A549 (cell line): ENCODE measurements around the gene HACD1. TPM values are rescaled to one million over a fixed set of nuclear protein-coding genes. Genes with fewer than 3 reads are reported as not detected.
A peak's percentile ranks its signal among the peaks of the same experiment; 100 is the strongest.

Experiments
- ATAC-seq, 2 experiments: fragments of 200-7000 bp in 1 of 2; fragments of >200 bp in 1 of 2; cut with Nextera tagmentation in 1 of 2; cut with Tn5 transposase in 1 of 2; 3 replicates each; pipeline versions ENCODE4 v1.8.0 to v1.9.1; 2018 to 2020; ENCODE audit warnings: mild to moderate bottlenecking in 1 of 2, moderate library complexity in 1 of 2
- CTCF ChIA-PET: fragments of 300-600 bp; sonication (Branson Sonifier 250); formaldehyde crosslinking; extraction: SDS; loops from one replicate; lab custom pipeline; 2021; ENCODE audit warnings: antibody characterized with exemption, inconsistent platforms; lab: Yijun Ruan, JAX
- POLR2A ChIA-PET: fragments of 350-600 bp; formaldehyde crosslinking; extraction: SDS; loops from one replicate; lab custom pipeline; 2021; ENCODE audit warnings: antibody characterized with exemption, inconsistent platforms; lab: Yijun Ruan, JAX
- DNase-seq, 2 experiments: peaks; one replicate each; pipeline versions ENCODE4 v3.0.0 to v3.0.0-alpha.2; 2011 to 2016; ENCODE audit warnings: low read depth in 1 of 2, low spot score in 1 of 2
- FAIRE-seq: peaks from 2 replicates; lab custom pipeline; 2011; peaks lifted over from hg19 to GRCh38; lab: Jason Lieb, UNC
- H3K27ac ChIP-seq, 2 experiments: fragments of >200 bp; sonication (Bioruptor Twin); formaldehyde crosslinking; 3 replicates each; pipeline ENCODE4 v1.5.1; 2016 to 2017
- H3K4me1 ChIP-seq: fragments of >200 bp; sonication (Bioruptor Twin); formaldehyde crosslinking; 3 replicates; pipeline ENCODE4 v1.6.1; 2016
- H3K4me2 ChIP-seq: fragments of >200 bp; sonication (Bioruptor Twin); formaldehyde crosslinking; 3 replicates; pipeline ENCODE4 v1.6.1; 2016
- H3K4me3 ChIP-seq: fragments of >200 bp; sonication (Bioruptor Twin); formaldehyde crosslinking; 3 replicates; pipeline ENCODE4 v1.5.1; 2016
- H3K9me3 ChIP-seq: fragments of >200 bp; sonication (Bioruptor Twin); formaldehyde crosslinking; 3 replicates; pipeline ENCODE4 v1.6.1; 2016
- ATOH8 ChIP-seq: fragments of 250-450 bp; sonication (Bioruptor Pico); IDR thresholded peaks from 2 replicates; pipeline ENCODE4 v1.5.0; 2020; ENCODE audit warnings: low read depth, mild to moderate bottlenecking, moderate library complexity
- BCL3 ChIP-seq: fragments of >200 bp; sonication (Bioruptor Twin); formaldehyde crosslinking; IDR thresholded peaks from 3 replicates; pipeline ENCODE4 v1.6.1; 2016
- CEBPB ChIP-seq, 2 experiments: fragments of >200 bp in 1 of 2; sonication (Bioruptor Twin) in 1 of 2; formaldehyde crosslinking in 1 of 2; IDR thresholded peaks; 2 replicates each; pipeline ENCODE4 v1.6.1; 2012 to 2016
- CHD4 ChIP-seq: fragments of 200-600 bp; sonication (generic); IDR thresholded peaks from 2 replicates; pipeline ENCODE4 v1.6.1; 2016; ENCODE audit warnings: antibody characterized with exemption, mild to moderate bottlenecking, borderline replicate concordance
- CTCF ChIP-seq: fragments of >200 bp; sonication (Bioruptor Twin); formaldehyde crosslinking; IDR thresholded peaks from 3 replicates; pipeline ENCODE4 v1.5.1; 2016
- EHF ChIP-seq: fragments of 250-450 bp; sonication (Bioruptor Pico); IDR thresholded peaks from 2 replicates; pipeline ENCODE4 v1.5.0; 2020; ENCODE audit warnings: mild to moderate bottlenecking
- ELK1 ChIP-seq: fragments of 150-350 bp; IDR thresholded peaks from 2 replicates; pipeline ENCODE4 v1.6.1; 2014; ENCODE audit warnings: low read depth, mild to moderate bottlenecking, low read length
- EP300 ChIP-seq, 2 experiments: fragments of >200 bp; sonication (Bioruptor Twin); formaldehyde crosslinking; IDR thresholded peaks; 2 replicates in 1 of 2; 3 replicates in 1 of 2; pipeline ENCODE4 v1.6.1; 2016 to 2017
- HOXB5 ChIP-seq: fragments of 250-450 bp; sonication (Bioruptor Pico); IDR thresholded peaks from 2 replicates; pipeline ENCODE4 v1.5.0; 2020; ENCODE audit warnings: mild to moderate bottlenecking, moderate library complexity
- KDM1A ChIP-seq: fragments of 200-600 bp; sonication (generic); IDR thresholded peaks from 2 replicates; pipeline ENCODE4 v1.6.1; 2016; ENCODE audit warnings: low read depth, mild to moderate bottlenecking
- KDM5A ChIP-seq: fragments of 200-600 bp; sonication (generic); IDR thresholded peaks from 2 replicates; pipeline ENCODE4 v1.6.1; 2016; ENCODE audit warnings: antibody characterized with exemption, mild to moderate bottlenecking
- PBX3 ChIP-seq: IDR thresholded peaks from 2 replicates; pipeline ENCODE4 v1.6.1; 2012
- POLR2AphosphoS2 ChIP-seq: conservative IDR thresholded peaks from 2 replicates; pipeline ENCODE4 v1.6.1; 2012; ENCODE audit warnings: low read length, improper control_type of control experiment, inconsistent platforms
- RAD21 ChIP-seq, 2 experiments: fragments of >200 bp in 1 of 2; sonication (Bioruptor Twin) in 1 of 2; formaldehyde crosslinking in 1 of 2; IDR thresholded peaks in 1 of 2; conservative IDR thresholded peaks in 1 of 2; 2 replicates in 1 of 2; 3 replicates in 1 of 2; pipeline ENCODE4 v1.6.1; 2012 to 2018; ENCODE audit warnings: inconsistent platforms in 1 of 2
- RCOR1 ChIP-seq: fragments of 150-350 bp; IDR thresholded peaks from 2 replicates; pipeline ENCODE4 v1.6.1; 2014; ENCODE audit warnings: antibody characterized with exemption, low read length, low read depth
- SMC3 ChIP-seq: fragments of >200 bp; sonication (Bioruptor Twin); formaldehyde crosslinking; IDR thresholded peaks from 3 replicates; pipeline ENCODE4 v1.6.1; 2018; ENCODE audit warnings: inconsistent platforms
- ZNF302 ChIP-seq: fragments of 250-450 bp; sonication (Bioruptor Pico); IDR thresholded peaks from 2 replicates; pipeline ENCODE4 v1.9.0; 2021; ENCODE audit warnings: inconsistent platforms, mild to moderate bottlenecking, moderate library complexity
- WGBS: methylation state at CpG from one replicate; pipeline ENCODE4 v1.1.6; 2017; ENCODE audit errors: missing lambda C conversion rate; 5-methylcytosine and 5-hydroxymethylcytosine counted together
- polyA plus RNA-seq, 4 experiments: library from polyadenylated mRNA; depleted of rRNA in 3 of 4; stranded (reverse); fragments of >200 nt; fragmentation: RNase III in 1 of 4; extraction: RNeasy Plus Mini Kit Qiagen cat#74134 plus additional on column Dnase treatment in 1 of 4; gene quantifications; 2 replicates in 3 of 4; 3 replicates in 1 of 4; pipeline ENCODE4 v1.2.3, GENCODE V29; 2011 to 2017

The HACD1 gene
- polyA plus RNA-seq, 2 of the 4 experiments (the other 2 are of a cell fraction), result 44.9 to 92.1 TPM

- 59% methylated on average over 9 of the region's 9 CpGs for WGBS
- CTCF ChIA-PET, result interaction anchor here (0.6 to 2.0 kb wide), 10 partner anchors 9 to 609 kb away, joined by 3 to 11 read pairs (median 4); partner anchors contain the start of genes HACD1 and STAM
- Histone ChIP-seq H3K4me2 (peak overlapping the region; percentile 26; the same call in 1 of the 3 replicates), H3K9me3 (no peaks in the 10 kb centered on the region), H3K4me1 (no peaks in the 10 kb centered on the region), H3K4me3 (no peak overlapping the region), H3K27ac (no peak overlapping the region)
- POLR2A ChIA-PET, result no interaction called here
- FAIRE-seq, result peak; percentile 91
- peak; percentile 49 to 67 for DNase-seq
- TF ChIP-seq CHD4, result no peak
- TF ChIP-seq RAD21 (conservative IDR thresholded peaks at IDR 0.05 in 1 of 2, IDR thresholded peaks at IDR 0.05 in 1 of 2), result peak; percentile 90 to 97
- no peak for TF ChIP-seq ATOH8
- TF ChIP-seq KDM5A, result no peak
- no peak for TF ChIP-seq ELK1
- peak; percentile 76 for TF ChIP-seq SMC3
- TF ChIP-seq EP300 (IDR thresholded peaks at IDR 0.05), result no peak
- TF ChIP-seq POLR2AphosphoS2, result no peak
- no peak for TF ChIP-seq EHF (CRISPR knock-in tag)
- no peak for TF ChIP-seq ZNF302 (CRISPR knock-in tag)
- TF ChIP-seq CTCF, result peak; percentile 94
- TF ChIP-seq, all 56 proteins: peak for 3
- ATAC-seq, result peak; percentile 94
These were observed 9.4 kb downstream of the HACD1 start for GRCh38 chr10:17607603-17608332.

GRCh38 chr10:17607060-17607459 is 10.1 kb downstream of the HACD1 start:
- ChIA-PET POLR2A (no interaction called here), CTCF (interaction anchor here (0.6 to 1.8 kb wide), 9 partner anchors 10 to 609 kb away, joined by 3 to 6 read pairs (median 4); no protein-coding TSS in a partner anchor)
- Histone ChIP-seq H3K4me3 (no peak overlapping the region), H3K9me3 (no peaks in the 10 kb centered on the region), H3K4me2 (no peak overlapping the region), H3K4me1 (no peaks in the 10 kb centered on the region), H3K27ac (no peak overlapping the region)
- DNase-seq (no peak), ATAC-seq (0 out of 6 replicates have a peak, but pooled peaks of 1 of the 2 experiments have one; percentile 43), FAIRE-seq (no peak)
- TF ChIP-seq KDM1A (no peak), BCL3 (no peak), CHD4 (no peak), RCOR1 (no peak), CTCF (no peak), HOXB5 (CRISPR knock-in tag) (no peak), PBX3 (no peak), CEBPB (IDR thresholded peaks at IDR 0.05) (no peak)
- 28% methylated on average over 2 of the region's 2 CpGs for WGBS
